ENCODE results near the gene CAP1. TPM values are rescaled to one million over a fixed set of nuclear protein-coding genes. Genes with fewer than 3 reads are reported as not detected.
A peak's percentile ranks its signal among the peaks of the same experiment; 100 is the strongest.

CAP1 gene
- total and polyA plus RNA-seq, 9 of the 15 experiments (the other 6 are each of a cell fraction or from before 2014, with no cell fraction given): 230 to 658 (median 281) TPM

DNA sequence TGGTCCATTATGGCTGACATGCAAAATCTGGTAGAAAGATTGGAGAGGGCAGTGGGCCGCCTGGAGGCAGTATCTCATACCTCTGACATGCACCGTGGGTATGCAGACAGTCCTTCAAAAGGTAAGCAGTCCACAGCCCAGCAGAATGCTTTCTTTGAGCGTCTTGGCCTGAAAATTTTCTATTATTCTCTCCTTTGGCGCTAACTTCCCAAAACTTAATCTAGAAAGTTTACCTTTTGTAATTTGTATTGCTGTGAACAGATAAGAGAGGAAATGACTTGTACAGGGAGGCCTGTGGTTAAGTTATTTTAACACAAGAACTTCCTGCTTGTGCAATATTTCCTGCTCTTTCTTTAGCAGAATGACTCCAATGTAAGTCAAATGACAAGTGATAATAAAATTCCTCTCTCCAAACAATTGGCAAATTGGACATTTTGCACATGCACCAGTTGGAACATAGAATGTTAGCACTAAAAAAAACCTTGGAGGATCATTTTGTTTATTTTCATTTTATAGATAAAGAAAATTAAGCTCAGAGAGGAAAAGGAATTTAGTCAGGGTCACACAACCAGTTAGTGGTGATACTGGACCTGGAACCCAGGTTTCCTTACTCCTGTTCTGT lies 18.9 kb downstream of the CAP1 start (continued):
- TF ChIP-seq POLR2G (IDR thresholded peaks at IDR 0.05; ENCODE audit: low read depth, low read length) (no peak), NR3C1 (CRISPR knock-in tag; IDR thresholded peaks at IDR 0.05) (no peak), SMARCA4 (IDR thresholded peaks at IDR 0.05) (peak; percentile 91), AFF1 (IDR thresholded peaks at IDR 0.05; ENCODE audit: low read depth in 1 of 2, partially characterized antibody in 2 of 2) (peak in 1 of 2 experiments; percentile 54), ZNF699 (CRISPR knock-in tag; IDR thresholded peaks at IDR 0.05; ENCODE audit: insufficient replicate concordance) (no peak), CTCFL (IDR thresholded peaks at IDR 0.05; ENCODE audit: borderline replicate concordance, insufficient read depth, low read depth, low read length, poor library complexity, severe bottlenecking) (no peak), TOE1 (IDR thresholded peaks at IDR 0.05; ENCODE audit: borderline replicate concordance) (no peak), TOE1 (CRISPR knock-in tag; IDR thresholded peaks at IDR 0.05; ENCODE audit: borderline replicate concordance, low read depth) (no peak), EWSR1 (IDR thresholded peaks at IDR 0.05; ENCODE audit: borderline replicate concordance, low read depth, partially characterized antibody) (no peak), HDAC6 (IDR thresholded peaks at IDR 0.05; ENCODE audit: low read depth, low read length) (no peak), YY1 (IDR thresholded peaks at IDR 0.05; ENCODE audit: borderline replicate concordance in 1 of 3, control insufficient read depth in 1 of 3, extremely low read depth in 1 of 3, insufficient read depth in 3 of 3, insufficient read length in 1 of 3, insufficient replicate concordance in 2 of 3, low read depth in 1 of 3, low read length in 2 of 3) (peak in 2 of 3 experiments; percentile 43 to 71), TCF3 (CRISPR knock-in tag; IDR thresholded peaks at IDR 0.05) (peak; percentile 89), ADNP (tag; IDR thresholded peaks at IDR 0.05) (no peak), CC2D1A (IDR thresholded peaks at IDR 0.05) (no peak), ZBTB17 (CRISPR knock-in tag; IDR thresholded peaks at IDR 0.05) (no peak), ZBTB8A (IDR thresholded peaks at IDR 0.05; ENCODE audit: partially characterized antibody) (no peak)
- TF ChIP-seq, protein P1, sequence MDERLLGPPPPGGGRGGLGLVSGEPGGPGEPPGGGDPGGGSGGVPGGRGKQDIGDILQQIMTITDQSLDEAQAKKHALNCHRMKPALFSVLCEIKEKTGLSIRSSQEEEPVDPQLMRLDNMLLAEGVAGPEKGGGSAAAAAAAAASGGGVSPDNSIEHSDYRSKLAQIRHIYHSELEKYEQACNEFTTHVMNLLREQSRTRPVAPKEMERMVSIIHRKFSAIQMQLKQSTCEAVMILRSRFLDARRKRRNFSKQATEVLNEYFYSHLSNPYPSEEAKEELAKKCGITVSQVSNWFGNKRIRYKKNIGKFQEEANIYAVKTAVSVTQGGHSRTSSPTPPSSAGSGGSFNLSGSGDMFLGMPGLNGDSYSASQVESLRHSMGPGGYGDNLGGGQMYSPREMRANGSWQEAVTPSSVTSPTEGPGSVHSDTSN (CRISPR knock-in tag; IDR thresholded peaks at IDR 0.05; ENCODE audit: low read depth): no peak
- TF ChIP-seq, protein P1 (tag; conservative IDR thresholded peaks at IDR 0.05; ENCODE audit: low read depth): no peak
